ENCODE data around the gene CD2BP2. TPM values are rescaled to one million over a fixed set of nuclear protein-coding genes. Genes with fewer than 3 reads are reported as not detected.
A peak's percentile ranks its signal among the peaks of the same experiment; 100 is the strongest.

Gene CD2BP2
- total and polyA plus RNA-seq, 2 of the 13 experiments (the other 11 are each of a cell fraction or from before 2014, with no cell fraction given): 24.9 to 54.6 TPM

- no peak for TF ChIP-seq ZNF784 (CRISPR knock-in tag; IDR thresholded peaks at IDR 0.05; ENCODE audit: borderline replicate concordance)
- no peak for TF ChIP-seq ZNF557 (CRISPR knock-in tag; IDR thresholded peaks at IDR 0.05)
- no peak for TF ChIP-seq DR1 (CRISPR knock-in tag; IDR thresholded peaks at IDR 0.05)
- TF ChIP-seq ZNF772 (CRISPR knock-in tag; IDR thresholded peaks at IDR 0.05): no peak; the same call in 1 of the 2 replicates
- TF ChIP-seq CEBPB (IDR thresholded peaks at IDR 0.05; ENCODE audit: borderline replicate concordance, low read depth, low read length): no peak
- TF ChIP-seq ZNF558 (CRISPR knock-in tag; IDR thresholded peaks at IDR 0.05; ENCODE audit: borderline replicate concordance): no peak; the same call in 1 of the 2 replicates
- no peak; the same call in 1 of the 2 replicates for TF ChIP-seq ZBTB4 (CRISPR knock-in tag; IDR thresholded peaks at IDR 0.05; ENCODE audit: borderline replicate concordance)
- no peak for TF ChIP-seq ZFP36L2 (CRISPR knock-in tag; IDR thresholded peaks at IDR 0.05)
- peak; percentile 66 for TF ChIP-seq HHEX (CRISPR knock-in tag; IDR thresholded peaks at IDR 0.05)
- TF ChIP-seq CREB1 (IDR thresholded peaks at IDR 0.05): no peak
- TF ChIP-seq CREB1 (CRISPR knock-in tag; IDR thresholded peaks at IDR 0.05): peak; percentile 67
- TF ChIP-seq DDIT3 (CRISPR knock-in tag; IDR thresholded peaks at IDR 0.05): no peak
- peak; percentile 34; the same call in 1 of the 2 replicates for TF ChIP-seq KAT7 (CRISPR knock-in tag; IDR thresholded peaks at IDR 0.05; ENCODE audit: borderline replicate concordance)
- TF ChIP-seq ZNF678 (CRISPR knock-in tag; IDR thresholded peaks at IDR 0.05): no peak
- peak; percentile 57; the same call in 1 of the 2 replicates for TF ChIP-seq THAP11 (CRISPR knock-in tag; IDR thresholded peaks at IDR 0.05)
- no peak for TF ChIP-seq ZFP90 (CRISPR knock-in tag; IDR thresholded peaks at IDR 0.05; ENCODE audit: borderline replicate concordance)
- TF ChIP-seq ZNF44 (CRISPR knock-in tag; IDR thresholded peaks at IDR 0.05): no peak
- no peak for TF ChIP-seq SNRNP70 (IDR thresholded peaks at IDR 0.05; ENCODE audit: low read depth, low read length)
- TF ChIP-seq TAF1 (CRISPR knock-in tag; IDR thresholded peaks at IDR 0.05): no peak
- no peak for TF ChIP-seq NONO (IDR thresholded peaks at IDR 0.05)
- TF ChIP-seq NONO (CRISPR knock-in tag; conservative IDR thresholded peaks at IDR 0.05): peak; percentile 31; the same call in 1 of the 2 replicates
- TF ChIP-seq CHD4 (IDR thresholded peaks at IDR 0.05; ENCODE audit: borderline replicate concordance, low read length): peak; percentile 99
- TF ChIP-seq ZNF770 (CRISPR knock-in tag; IDR thresholded peaks at IDR 0.05): peak; percentile 88; the same call in 1 of the 2 replicates
- peak; percentile 49; the same call in 1 of the 2 replicates for TF ChIP-seq DMAP1 (CRISPR knock-in tag; IDR thresholded peaks at IDR 0.05)
Measured at GRCh38 chr16:30401768-30402425, 46.8 kb upstream of the CD2BP2 start (continued).
